Measurements from ENCODE around the gene SUPV3L1.

GRCh38 chr10:69146759-69147158 is 33.3 kb upstream of the SUPV3L1 start:
- TF ChIP-seq CTCF (conservative IDR thresholded peaks at IDR 0.05 in 1 of 2, IDR thresholded peaks at IDR 0.05 in 1 of 2; ENCODE audit: extremely low read depth in 1 of 2, insufficient read depth in 1 of 2, low read depth in 1 of 2, low read length in 2 of 2) (no peak), EZH2 (IDR thresholded peaks at IDR 0.05; ENCODE audit: borderline replicate concordance, low read length) (no peak)
